Small intestine (tissue), 7 donors: ENCODE data around the gene BLOC1S3. TPM values are rescaled to one million over a fixed set of nuclear protein-coding genes. Genes with fewer than 3 reads are reported as not detected.

Experiments used
- DNase-seq, 2 donors: peaks; one replicate each; pipeline versions ENCODE4 v3.0.0 to v3.0.0-alpha.2; 2013
- FAIRE-seq: peaks from 2 replicates; lab custom pipeline; 2012; peaks lifted over from hg19 to GRCh38; lab: Jason Lieb, UNC
- H3K27ac ChIP-seq, 3 donors: one replicate each; pipeline ENCODE4 v1.5.1; 2013; ENCODE audit warnings: low read length in 2 of 3, mild to moderate bottlenecking in 2 of 3, control low read depth in 1 of 3, inconsistent platforms in 1 of 3, low read depth in 1 of 3, moderate library complexity in 1 of 3
- H3K27me3 ChIP-seq, 3 donors: one replicate each; pipeline ENCODE4 v1.6.1; 2013; ENCODE audit warnings: low read length in 3 of 3, inconsistent platforms in 1 of 3; ENCODE audit not compliant: control insufficient read depth in 3 of 3, insufficient read depth in 3 of 3
- H3K36me3 ChIP-seq, 3 donors: one replicate each; pipeline ENCODE4 v1.6.1; 2013; ENCODE audit warnings: low read length in 3 of 3, inconsistent platforms in 1 of 3, low read depth in 1 of 3, mild to moderate bottlenecking in 1 of 3, moderate library complexity in 1 of 3; ENCODE audit not compliant: control insufficient read depth in 3 of 3, insufficient read depth in 2 of 3
- H3K4me1 ChIP-seq, 3 donors: one replicate each; pipeline ENCODE4 v1.6.1; 2013; ENCODE audit warnings: low read length in 2 of 3, inconsistent platforms in 1 of 3, low read depth in 1 of 3, mild to moderate bottlenecking in 1 of 3, moderate library complexity in 1 of 3; ENCODE audit not compliant: control insufficient read depth in 3 of 3, insufficient read depth in 2 of 3
- H3K4me3 ChIP-seq, 3 donors: one replicate each; pipeline ENCODE4 v1.5.1; 2013; ENCODE audit warnings: low read length in 3 of 3, control low read depth in 1 of 3, inconsistent platforms in 1 of 3, low read depth in 1 of 3, mild to moderate bottlenecking in 1 of 3, moderate library complexity in 1 of 3
- H3K9me3 ChIP-seq, 2 donors: one replicate each; pipeline ENCODE4 v1.6.1; 2013; ENCODE audit warnings: low read depth in 1 of 2, low read length in 1 of 2; ENCODE audit not compliant: control insufficient read depth in 2 of 2, insufficient read depth in 1 of 2
- WGBS, 3 donors: extraction: QIAGEN DNeasy Blood & Tissue Kit; methylation state at CpG; one replicate each; pipeline ENCODE4 v1.1.7; 2013; 5-methylcytosine and 5-hydroxymethylcytosine counted together
- polyA plus RNA-seq, 4 donors: library from polyadenylated mRNA; stranded (reverse) in 3 of 4; unstranded in 1 of 4; fragments of 200-250 nt in 3 of 4; fragments of 120-200 nt in 1 of 4; gene quantifications; one replicate each; pipeline versions ENCODE4 v1.2.1 to v1.2.3, GENCODE V29; 2013
- donor health status: healthy with polysubstance abuse.
- donor health status: control.
- donor health status: control.
- donor health status: Bipolar disorder and iron deficiency.
- donor health status: healthy.

Gene BLOC1S3
- polyA plus RNA-seq, 4 donors, result 3.6 to 12.8 (median 6.4) TPM

DNA sequence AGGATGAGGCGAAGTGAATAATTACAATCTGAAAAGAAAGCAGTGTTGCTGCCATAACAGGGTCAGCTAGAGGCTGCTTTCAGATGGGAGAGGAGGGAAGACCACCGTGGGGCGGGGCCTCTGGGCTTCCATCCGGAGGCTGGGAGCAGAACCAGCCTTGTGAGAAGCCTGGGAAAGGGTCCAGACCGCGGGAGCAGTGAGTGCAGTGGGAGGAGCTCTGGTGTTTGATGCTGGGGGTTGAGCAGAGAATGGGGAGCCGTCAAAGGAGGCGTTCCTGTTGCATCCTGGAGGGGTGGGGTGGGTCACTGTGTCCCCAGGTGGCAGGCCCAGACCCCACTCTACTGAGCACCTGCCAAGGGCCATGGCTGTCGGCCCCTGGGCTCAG, 35.9 kb upstream of the BLOC1S3 start:
- FAIRE-seq, result no peak

DNA sequence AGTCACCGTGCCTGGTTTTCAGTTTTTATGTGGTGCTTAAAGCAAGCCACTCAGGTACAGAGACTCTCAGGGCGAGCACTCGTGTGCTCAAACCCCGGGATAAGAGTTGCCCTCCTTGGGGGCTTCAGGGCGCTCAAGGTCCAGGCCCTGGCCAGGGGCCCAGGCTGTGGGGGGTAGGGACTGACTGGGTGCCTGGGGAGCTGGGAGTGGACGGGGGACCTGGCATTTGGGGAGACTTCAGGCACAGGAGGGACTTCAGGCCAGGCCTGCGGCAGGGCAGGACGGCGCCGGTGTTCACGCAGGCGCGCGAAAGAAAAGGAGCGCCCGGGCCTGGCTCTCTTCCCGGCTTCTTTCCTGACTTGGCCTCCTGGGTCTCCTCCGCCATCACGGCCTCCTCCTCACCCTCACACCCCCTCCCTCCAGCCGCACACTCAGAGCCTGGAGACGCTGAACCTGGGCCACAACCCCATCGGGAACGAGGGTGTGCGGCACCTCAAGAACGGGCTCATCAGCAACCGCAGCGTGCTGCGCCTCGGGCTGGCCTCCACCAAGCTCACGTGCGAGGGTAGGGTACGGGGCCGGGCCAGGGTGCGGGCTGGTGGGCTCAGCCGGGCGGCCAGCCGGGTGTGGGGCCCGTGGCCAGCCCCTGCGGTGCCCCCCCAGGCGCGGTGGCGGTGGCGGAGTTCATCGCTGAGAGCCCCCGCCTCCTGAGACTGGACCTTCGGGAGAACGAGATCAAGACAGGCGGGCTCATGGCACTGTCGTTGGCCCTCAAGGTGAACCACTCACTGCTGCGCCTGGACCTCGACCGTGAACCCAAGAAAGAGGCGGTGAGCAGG, 33.9 kb upstream of the BLOC1S3 start:
- FAIRE-seq (no peak), DNase-seq (no peak)
- 97% methylated on average over 48 to 53 of the region's 53 CpGs for WGBS, 3 donors
- Histone ChIP-seq H3K27ac (no peak overlapping the region), H3K27me3 (no peaks in the 10 kb centered on the region), H3K9me3 (no peaks in the 10 kb centered on the region), H3K4me1 (no peaks in the 10 kb centered on the region), H3K36me3 (peaks cover 2 to 90% (median 8%) of the 10 kb centered on the region in 3 donors), H3K4me3 (no peak overlapping the region)

More for the DNA sequence above, 35.9 kb upstream of the BLOC1S3 start:
- Histone ChIP-seq H3K36me3 (peaks cover 2 to 84% (median 8%) of the 10 kb centered on the region in 3 donors), H3K4me1 (peaks cover 0 to 7% (median 0%) of the 10 kb centered on the region in 3 donors), H3K9me3 (no peaks in the 10 kb centered on the region), H3K27me3 (no peaks in the 10 kb centered on the region), H3K4me3 (no peak overlapping the region), H3K27ac (no peak overlapping the region)
- 78 to 91% (median 85%) methylated on average over 9 of the region's 9 CpGs for WGBS, 3 donors
- DNase-seq, result no peak

DNA sequence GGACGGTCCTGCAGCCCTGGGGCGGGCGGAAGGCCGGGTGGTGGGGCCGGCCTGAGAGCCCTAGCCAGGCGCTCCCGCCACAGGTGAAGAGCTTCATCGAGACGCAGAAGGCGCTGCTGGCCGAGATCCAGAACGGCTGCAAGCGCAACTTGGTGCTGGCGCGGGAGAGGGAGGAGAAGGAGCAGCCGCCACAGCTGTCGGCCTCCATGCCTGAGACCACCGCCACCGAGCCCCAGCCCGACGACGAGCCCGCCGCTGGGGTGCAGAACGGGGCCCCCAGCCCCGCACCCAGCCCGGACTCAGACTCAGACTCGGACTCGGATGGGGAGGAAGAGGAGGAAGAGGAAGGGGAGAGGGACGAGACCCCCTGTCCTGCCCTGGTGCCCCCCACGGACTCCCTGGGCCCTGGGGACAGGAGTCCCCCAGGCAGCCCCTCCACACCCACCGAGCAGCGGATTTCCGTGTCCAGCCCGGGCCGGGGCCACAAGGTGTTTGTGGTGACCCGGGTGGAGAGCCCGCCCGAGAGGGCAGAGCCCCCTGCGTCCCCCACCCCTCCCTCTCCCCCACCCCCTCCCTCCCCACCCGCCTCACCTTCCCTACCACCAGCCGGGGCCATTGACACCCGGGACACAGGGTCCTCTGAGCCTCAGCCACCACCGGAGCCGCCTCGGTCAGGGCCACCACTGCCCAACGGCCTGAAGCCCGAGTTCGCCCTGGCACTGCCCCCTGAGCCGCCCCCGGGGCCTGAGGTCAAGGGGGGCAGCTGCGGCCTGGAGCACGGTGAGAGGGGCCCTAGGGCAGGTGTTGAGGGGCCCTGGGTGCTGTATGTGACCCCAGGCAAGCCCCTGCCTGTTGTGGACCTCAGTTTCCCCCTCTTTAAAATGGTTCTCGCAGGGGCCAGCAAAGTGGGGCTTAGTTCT, 33.1 kb upstream of the BLOC1S3 start:
- H3K4me3 ChIP-seq, result no peak overlapping the region
- 94 to 96% (median 95%) methylated on average over 31 to 53 of the region's 54 CpGs for WGBS, 3 donors
- no peak for DNase-seq

DNA sequence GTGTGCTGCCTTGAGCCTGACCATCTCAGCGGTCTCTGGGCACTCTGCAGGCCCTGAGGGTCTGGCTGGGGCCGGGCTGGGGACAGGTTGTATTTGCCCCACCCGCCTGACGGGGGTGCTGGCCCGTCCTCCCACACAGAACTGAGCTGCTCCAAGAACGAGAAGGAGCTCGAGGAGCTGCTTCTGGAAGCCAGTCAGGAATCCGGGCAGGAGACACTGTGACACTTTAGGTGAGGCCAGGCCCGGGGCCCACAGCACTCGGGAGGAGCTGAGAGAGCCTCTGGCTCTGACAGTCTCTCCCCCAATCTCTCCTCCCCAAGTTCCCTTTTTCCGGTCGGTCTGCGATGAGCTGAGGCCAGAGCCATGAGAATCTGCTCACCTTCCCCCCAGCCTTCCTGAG, 32.3 kb upstream of the BLOC1S3 start:
- Histone ChIP-seq H3K36me3 (peaks cover 2 to 79% (median 8%) of the 10 kb centered on the region in 3 donors), H3K4me1 (no peaks in the 10 kb centered on the region), H3K27me3 (peaks cover 0 to 9% (median 0%) of the 10 kb centered on the region in 3 donors), H3K9me3 (no peaks in the 10 kb centered on the region), H3K27ac (no peak overlapping the region), H3K4me3 (no peak overlapping the region)
- 89 to 94% (median 90%) methylated on average over 13 of the region's 13 CpGs for WGBS, 3 donors
- no peak for FAIRE-seq
- no peak for DNase-seq

More for the DNA sequence above, 33.1 kb upstream of the BLOC1S3 start:
- Histone ChIP-seq H3K9me3 (no peaks in the 10 kb centered on the region), H3K27ac (no peak overlapping the region), H3K36me3 (peaks cover 2 to 86% (median 8%) of the 10 kb centered on the region in 3 donors), H3K4me1 (no peaks in the 10 kb centered on the region), H3K27me3 (peaks cover 0 to 2% (median 0%) of the 10 kb centered on the region in 3 donors)
- FAIRE-seq, result no peak

DNA sequence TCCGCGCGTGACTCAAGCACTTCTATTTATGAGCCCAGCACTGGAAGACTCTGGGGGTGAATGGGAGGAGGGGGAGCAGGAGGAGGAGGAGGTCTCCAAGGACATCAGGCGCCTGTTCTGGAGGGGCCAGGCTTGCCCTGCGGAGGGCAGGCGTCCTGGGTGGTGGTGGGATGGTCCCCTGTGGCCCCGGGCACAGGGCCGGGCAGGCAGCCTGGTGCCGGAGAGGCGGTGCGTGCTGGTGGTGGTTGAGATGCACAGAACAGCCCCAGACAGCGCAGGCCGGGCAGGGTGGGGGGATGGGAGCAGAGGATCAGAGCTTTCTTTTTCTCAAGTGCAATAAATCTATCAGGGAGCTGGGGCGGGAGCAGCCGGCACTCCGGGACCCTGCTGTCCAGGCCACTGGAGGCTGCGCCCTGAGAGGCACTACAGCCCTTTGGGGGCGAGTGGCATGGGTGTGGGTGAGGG, 31.8 kb upstream of the BLOC1S3 start:
- H3K9me3 ChIP-seq, result no peaks in the 10 kb centered on the region
- no peak for DNase-seq
- peaks cover 0 to 14% (median 2%) of the 10 kb centered on the region in 3 donors for H3K27me3 ChIP-seq
- no peak overlapping the region for H3K4me3 ChIP-seq
- H3K4me1 ChIP-seq, result no peaks in the 10 kb centered on the region
- no peak for FAIRE-seq
- H3K27ac ChIP-seq, result no peak overlapping the region
- 85 to 92% (median 90%) methylated on average over 17 to 18 of the region's 18 CpGs for WGBS, 3 donors
- H3K36me3 ChIP-seq, result peaks cover 0 to 75% (median 8%) of the 10 kb centered on the region in 3 donors

DNA sequence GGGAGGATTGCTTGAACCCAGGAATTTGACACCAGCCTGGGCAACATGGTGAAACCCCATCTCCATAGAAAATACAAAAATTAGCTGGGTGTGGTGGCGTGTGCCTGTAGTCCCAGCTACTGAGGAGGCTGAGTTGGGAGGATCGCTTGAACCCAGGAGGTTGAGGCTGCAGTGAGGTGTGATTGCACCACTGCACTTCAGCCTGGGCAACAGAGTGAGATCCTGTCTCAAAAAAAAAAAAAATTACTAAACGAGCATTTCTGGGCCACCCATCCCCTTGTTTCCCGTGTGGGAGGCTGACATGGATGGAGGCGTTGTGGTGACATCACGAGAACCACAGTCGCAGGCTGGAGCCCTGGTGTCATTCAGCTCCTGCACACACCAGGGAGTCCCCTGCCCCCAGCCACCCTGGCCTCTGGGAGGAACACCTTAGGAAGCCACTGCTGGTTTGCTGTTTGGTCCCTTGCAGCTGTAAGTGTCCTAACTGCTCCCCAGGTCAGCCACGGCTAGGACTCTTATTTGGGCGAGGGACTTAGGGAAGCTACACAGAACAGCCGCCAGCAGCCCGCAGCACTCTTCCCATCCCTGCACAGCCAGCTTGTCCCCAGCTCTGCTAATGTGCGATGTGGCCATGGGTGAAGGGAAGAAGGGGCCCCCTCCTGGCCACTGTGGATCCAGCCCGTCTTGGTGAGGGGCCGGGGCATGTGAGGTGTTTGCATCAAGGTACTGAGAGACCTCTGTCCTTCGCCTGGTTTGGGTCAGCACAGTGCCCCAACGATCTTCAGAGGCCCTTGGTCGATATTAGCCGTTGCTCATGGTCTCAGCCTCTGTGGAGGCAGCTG, 30.5 kb upstream of the BLOC1S3 start:
- H3K4me1 ChIP-seq, result peaks cover 0 to 5% (median 0%) of the 10 kb centered on the region in 3 donors
- FAIRE-seq (no peak), DNase-seq (no peak)
- WGBS, 3 donors, result 85 to 89% (median 88%) methylated on average over 18 of the region's 18 CpGs
- H3K9me3 ChIP-seq, result no peaks in the 10 kb centered on the region
- H3K4me3 ChIP-seq, result no peak overlapping the region
- H3K27me3 ChIP-seq, result peaks cover 0 to 27% (median 4%) of the 10 kb centered on the region in 3 donors
- H3K36me3 ChIP-seq, result peaks cover 0 to 62% (median 2%) of the 10 kb centered on the region in 3 donors
- no peak overlapping the region for H3K27ac ChIP-seq

DNA sequence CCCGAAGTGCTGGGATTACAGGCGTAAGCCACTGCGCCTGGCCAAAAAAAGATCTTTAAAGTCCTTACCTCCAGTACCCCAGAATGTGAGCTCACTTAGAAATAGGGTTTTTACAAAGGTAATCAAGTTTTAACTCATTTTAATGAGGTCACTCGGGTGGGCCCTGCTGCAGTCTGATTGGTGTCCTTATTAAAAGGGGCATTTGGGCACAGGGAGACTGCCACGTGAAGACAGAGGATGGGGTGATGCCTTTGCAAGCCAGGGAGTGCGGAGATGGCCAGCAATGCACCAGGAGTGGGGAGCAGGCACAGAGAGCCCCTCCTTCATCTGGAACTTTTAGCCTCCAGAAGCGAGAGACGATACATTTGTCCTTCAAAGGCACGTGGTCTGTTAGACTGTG, 29.5 kb upstream of the BLOC1S3 start:
- DNase-seq (no peak), FAIRE-seq (no peak)
- peaks cover 0 to 52% (median 2%) of the 10 kb centered on the region in 3 donors for H3K36me3 ChIP-seq
- no peaks in the 10 kb centered on the region for H3K9me3 ChIP-seq
- peaks cover 0 to 37% (median 4%) of the 10 kb centered on the region in 3 donors for H3K27me3 ChIP-seq
- H3K4me3 ChIP-seq, result no peak overlapping the region
- H3K27ac ChIP-seq, result no peak overlapping the region
- WGBS, 3 donors, result 79 to 89% (median 85%) methylated on average over 9 of the region's 9 CpGs
- H3K4me1 ChIP-seq, result peaks cover 0 to 14% (median 2%) of the 10 kb centered on the region in 3 donors
